Cardiac muscle cell (in vitro differentiated cells and primary cell): ENCODE data around the gene ILK. TPM values are rescaled to one million over a fixed set of nuclear protein-coding genes. Genes with fewer than 3 reads are reported as not detected.

ENCODE experiments used
- DNase-seq, 2 donors: peaks; one replicate each; pipeline versions ENCODE4 v3.0.0 to v3.0.0-alpha.2; 2010 to 2017; ENCODE audit warnings: low read depth in 1 of 2, low spot score in 1 of 2
- H3K27ac ChIP-seq: fragments of 200-600 bp; sonication (generic); 2 replicates; pipeline ENCODE4 v1.5.1; 2016
- H3K27me3 ChIP-seq: fragments of 200-600 bp; sonication (generic); 2 replicates; pipeline ENCODE4 v1.6.0; 2016; ENCODE audit warnings: control low read depth
- H3K36me3 ChIP-seq: fragments of 200-600 bp; sonication (generic); 2 replicates; pipeline ENCODE4 v1.5.1; 2016; ENCODE audit warnings: control low read depth
- H3K4me1 ChIP-seq: fragments of 200-600 bp; sonication (generic); 2 replicates; pipeline ENCODE4 v1.8.1; 2017; ENCODE audit warnings: low read depth, mild to moderate bottlenecking, mixed run types
- H3K4me3 ChIP-seq: fragments of 200-600 bp; sonication (generic); 2 replicates; pipeline ENCODE4 v1.5.1; 2016; ENCODE audit warnings: mild to moderate bottlenecking
- H3K9me3 ChIP-seq: fragments of 200-600 bp; sonication (generic); 2 replicates; pipeline ENCODE4 v1.5.1; 2017; ENCODE audit warnings: low read depth, mild to moderate bottlenecking, control low read depth
- CTCF ChIP-seq: IDR thresholded peaks from 2 replicates; pipeline ENCODE4 v1.5.1; 2012; ENCODE audit warnings: low read depth, mild to moderate bottlenecking, low read length
- polyA plus RNA-seq: library from polyadenylated mRNA; unstranded; fragments of >200 nt; fragmentation: Nextera tagmentation; extraction: Ambion mirVana; gene quantifications from 2 replicates; pipeline ENCODE4 v1.2.1, GENCODE V29; 2016
- total RNA-seq: library from RNA; depleted of rRNA; stranded (reverse); fragments of >200 nt; gene quantifications from 2 replicates; pipeline ENCODE4 v1.2.3, GENCODE V29; 2016

ILK gene
- total and polyA plus RNA-seq, 2 experiments from 2014 or later: 221 to 316 TPM

GRCh38 chr11:6598555-6598954, 5.0 kb upstream of the ILK start:
- no peak for TF ChIP-seq CTCF
- DNase-seq: no peak

GRCh38 chr11:6599449-6599848, 4.1 kb upstream of the ILK start:
- no peak overlapping the region for H3K4me3 ChIP-seq
- H3K9me3 ChIP-seq: no peaks in the 10 kb centered on the region
- peaks cover 20% of the 10 kb centered on the region for H3K4me1 ChIP-seq
- H3K27me3 ChIP-seq: no peaks in the 10 kb centered on the region
- H3K36me3 ChIP-seq: peaks cover 21% of the 10 kb centered on the region
- no peak for DNase-seq
- no peak overlapping the region for H3K27ac ChIP-seq
- TF ChIP-seq CTCF: no peak

More at GRCh38 chr11:6598555-6598954, 5.0 kb upstream of the ILK start:
- Histone ChIP-seq H3K4me3 (no peak overlapping the region), H3K4me1 (peaks cover 20% of the 10 kb centered on the region), H3K27ac (peak overlapping the region; percentile 67), H3K9me3 (no peaks in the 10 kb centered on the region), H3K36me3 (peaks cover 21% of the 10 kb centered on the region), H3K27me3 (no peaks in the 10 kb centered on the region)

GRCh38 chr11:6599881-6600390, 3.6 kb upstream of the ILK start:
- Histone ChIP-seq H3K9me3 (no peaks in the 10 kb centered on the region), H3K4me1 (peaks cover 25% of the 10 kb centered on the region), H3K36me3 (peaks cover 21% of the 10 kb centered on the region), H3K4me3 (no peak overlapping the region), H3K27ac (no peak overlapping the region), H3K27me3 (no peaks in the 10 kb centered on the region)
- no peak for TF ChIP-seq CTCF
- DNase-seq: no peak

GRCh38 chr11:6601041-6601461, 2.5 kb upstream of the ILK start:
- TF ChIP-seq CTCF: no peak
- H3K4me1 ChIP-seq: peaks cover 34% of the 10 kb centered on the region
- no peaks in the 10 kb centered on the region for H3K9me3 ChIP-seq
- H3K36me3 ChIP-seq: peaks cover 21% of the 10 kb centered on the region
- no peak overlapping the region for H3K27ac ChIP-seq
- no peak overlapping the region for H3K4me3 ChIP-seq
- H3K27me3 ChIP-seq: no peaks in the 10 kb centered on the region
- DNase-seq: no peak

GRCh38 chr11:6602096-6602940, 1.3 kb upstream of the ILK start:
- peak overlapping the region; percentile 99 for H3K27ac ChIP-seq
- H3K4me3 ChIP-seq: peak overlapping the region; percentile 63
- no peaks in the 10 kb centered on the region for H3K9me3 ChIP-seq
- no peak for DNase-seq
- H3K36me3 ChIP-seq: peaks cover 21% of the 10 kb centered on the region
- TF ChIP-seq CTCF: no peak
- peaks cover 37% of the 10 kb centered on the region for H3K4me1 ChIP-seq
- H3K27me3 ChIP-seq: no peaks in the 10 kb centered on the region
